Stimulated activated CD4-positive, alpha-beta T cell treated with anti-CD3 and anti-CD28 coated beads, Interleukin-4, amount 100 ng/mL, for 48 hours (primary cell): ENCODE measurements around the gene CACNB2.

Experiments
- DNase-seq, 2 donors: peaks; one replicate each; pipeline ENCODE4 v3.0.0-alpha.2; 2020; ENCODE audit warnings: low read depth in 2 of 2

Gene CACNB2

GRCh38 chr10:18229826-18230225 lies 89.6 kb downstream of the CACNB2 start:
- no peak for DNase-seq

DNA sequence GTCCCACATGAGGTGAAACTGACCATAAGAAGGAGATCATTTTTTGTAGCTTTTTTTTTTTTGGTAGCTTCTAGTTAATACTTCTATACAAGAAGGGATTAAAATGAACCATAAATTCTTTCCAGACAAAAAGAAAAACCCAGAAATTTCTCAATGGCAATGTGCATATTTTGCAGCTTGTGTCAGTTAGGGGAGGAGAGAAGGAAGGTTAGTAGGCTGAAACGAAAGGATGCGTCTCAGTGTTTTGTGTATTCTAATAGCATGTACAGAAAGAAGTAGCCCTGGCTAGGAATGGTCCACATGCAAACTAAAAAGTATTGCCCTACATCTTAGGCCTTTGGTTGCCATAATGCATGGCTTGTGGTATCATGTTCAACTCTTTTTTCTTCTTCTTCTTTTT lies 90.6 kb downstream of the CACNB2 start:
- DNase-seq, result no peak

GRCh38 chr10:18231480-18231879 lies 91.3 kb downstream of the CACNB2 start:
- DNase-seq, result no peak

GRCh38 chr10:18233775-18234174 lies 93.6 kb downstream of the CACNB2 start:
- DNase-seq, result no peak

DNA sequence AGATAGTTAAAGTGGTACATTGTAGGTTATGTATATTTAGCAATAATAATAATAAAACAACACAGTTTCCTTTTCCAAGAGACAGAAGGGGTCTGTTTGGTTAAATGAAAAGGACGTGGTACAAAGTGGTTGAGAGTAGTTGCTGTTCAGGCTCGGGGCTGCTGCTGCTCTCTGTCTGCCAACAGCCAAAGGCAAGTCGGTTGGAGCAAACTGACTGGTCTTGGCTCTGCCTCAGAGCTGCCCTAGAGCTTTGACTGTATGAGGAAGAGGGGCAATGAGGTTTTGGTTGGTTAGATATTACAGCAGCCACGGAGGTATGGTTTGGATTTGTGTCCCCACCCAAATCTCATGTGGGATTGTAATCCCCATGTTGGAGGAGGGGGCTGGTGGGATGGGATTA lies 95.3 kb downstream of the CACNB2 start:
- no peak for DNase-seq

DNA sequence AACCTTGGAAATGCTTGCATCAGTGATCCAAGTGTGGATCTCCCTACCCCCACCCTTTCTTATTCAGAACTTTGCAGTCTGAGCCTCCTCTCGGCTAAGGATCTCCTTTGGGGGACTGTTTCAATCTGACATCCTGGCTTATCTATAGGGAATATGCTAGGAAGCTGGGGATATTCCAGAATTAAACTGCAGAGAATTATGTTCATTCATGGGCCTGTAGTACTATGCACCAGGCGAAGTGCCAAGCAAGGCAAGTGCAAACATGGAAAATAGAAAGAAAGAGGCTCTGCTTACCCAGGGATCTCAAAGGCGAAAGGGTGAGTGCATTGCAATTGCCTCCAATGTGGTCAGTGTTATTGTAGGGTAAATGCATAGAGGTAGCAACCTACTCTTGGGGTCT lies 96.5 kb downstream of the CACNB2 start:
- DNase-seq, result no peak

GRCh38 chr10:18238870-18239485 lies 98.8 kb downstream of the CACNB2 start:
- DNase-seq, result no peak

DNA sequence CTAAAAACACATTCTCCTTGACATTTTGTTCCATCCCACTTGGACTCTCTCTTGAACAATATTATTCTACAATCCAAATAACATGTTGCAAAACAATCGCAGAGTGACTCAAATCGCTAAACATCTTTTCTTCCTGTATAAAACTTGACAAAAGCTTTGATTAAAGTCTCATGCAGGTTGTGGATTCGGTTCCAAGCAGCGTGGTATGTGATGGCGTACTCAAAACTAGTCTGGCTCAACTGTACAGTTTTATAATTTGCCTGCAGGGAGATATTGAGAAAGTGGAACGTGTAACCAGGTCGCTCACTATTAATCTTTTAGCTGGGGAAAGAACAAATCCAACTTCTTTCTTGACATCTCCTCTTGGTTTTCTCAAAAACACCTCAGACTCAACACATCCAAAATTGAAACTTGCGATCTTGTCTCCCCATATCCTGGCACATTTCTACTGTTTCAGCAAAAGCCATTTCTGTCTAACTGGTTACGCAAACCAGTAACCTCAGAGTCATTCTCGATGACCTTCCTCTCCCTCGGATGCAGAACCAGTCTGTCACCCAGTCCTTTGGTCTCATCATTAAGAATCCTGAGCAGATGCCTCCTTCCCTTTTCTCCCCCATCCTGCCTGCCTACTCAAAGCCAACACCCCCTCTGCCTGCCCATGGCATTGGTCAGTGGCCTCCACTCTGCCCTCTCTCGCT lies 100.1 kb downstream of the CACNB2 start:
- DNase-seq, result no peak

DNA sequence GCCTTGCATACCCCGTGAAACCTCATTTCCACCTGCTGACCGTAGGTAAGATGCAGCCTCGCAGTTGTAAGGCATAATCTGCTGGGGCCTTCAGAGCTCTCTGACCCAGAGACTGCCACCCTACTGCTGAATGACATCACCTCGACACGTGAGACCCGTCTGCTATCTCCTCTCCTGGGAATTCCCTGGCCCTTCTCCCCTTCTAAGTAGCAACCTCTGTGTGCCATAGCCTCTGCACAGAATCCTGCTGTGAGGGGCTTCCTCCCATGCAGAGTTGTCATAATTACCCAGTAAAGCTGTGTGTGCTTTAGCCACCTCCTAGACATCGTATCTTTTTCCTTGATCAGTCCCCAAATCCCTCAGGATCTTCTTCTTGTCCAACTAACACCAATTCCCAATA lies 106.7 kb downstream of the CACNB2 start:
- no peak for DNase-seq

- no peak for DNase-seq
Observed at GRCh38 chr10:18252086-18252485, 111.9 kb downstream of the CACNB2 start.

- DNase-seq, result no peak
Observed at GRCh38 chr10:18254086-18254485, 113.9 kb downstream of the CACNB2 start.

DNA sequence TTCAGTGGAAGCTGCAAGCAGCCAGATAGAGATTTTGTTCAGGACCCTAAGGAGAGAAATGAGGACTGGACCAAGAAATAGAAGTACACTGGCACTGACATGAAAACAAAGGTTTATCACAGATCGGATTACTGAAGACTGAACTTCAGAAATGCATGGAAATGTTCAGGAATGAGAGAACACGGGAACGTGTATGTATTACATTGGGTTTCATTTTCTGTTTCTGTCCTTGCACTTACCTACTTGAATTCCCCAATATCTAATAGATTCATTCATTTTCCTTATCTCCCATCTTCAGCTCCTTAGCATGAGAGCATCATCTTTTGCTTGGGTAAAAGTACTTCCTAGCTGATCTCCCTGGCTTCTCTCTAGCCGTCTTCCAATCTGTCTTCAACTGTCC lies 114.5 kb downstream of the CACNB2 start:
- no peak for DNase-seq

GRCh38 chr10:18260310-18260922 lies 120.2 kb downstream of the CACNB2 start:
- DNase-seq, result no peak

GRCh38 chr10:18261063-18261610 lies 120.9 kb downstream of the CACNB2 start:
- no peak for DNase-seq

DNA sequence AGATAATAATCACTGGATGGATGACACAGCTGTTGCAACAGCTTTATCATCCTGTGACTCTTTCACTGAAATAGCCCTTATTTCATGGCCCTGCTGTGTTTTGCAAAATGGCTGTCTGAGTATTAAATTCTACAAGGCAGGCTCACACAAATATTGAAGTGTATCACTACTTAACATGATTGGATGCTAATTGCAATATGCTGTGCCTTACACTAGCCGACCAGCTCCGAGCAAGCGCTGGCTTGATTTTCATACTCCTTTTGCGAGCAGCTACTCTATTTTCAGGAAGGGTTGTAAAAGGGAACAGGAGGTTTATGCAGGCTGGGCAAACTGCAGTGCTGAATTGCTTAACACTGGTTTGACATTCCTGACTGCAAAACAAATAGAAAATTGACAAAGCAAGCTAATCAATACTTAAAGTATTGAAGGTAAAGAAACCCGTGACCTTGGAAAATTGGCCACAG lies 121.6 kb downstream of the CACNB2 start:
- DNase-seq, result no peak

DNA sequence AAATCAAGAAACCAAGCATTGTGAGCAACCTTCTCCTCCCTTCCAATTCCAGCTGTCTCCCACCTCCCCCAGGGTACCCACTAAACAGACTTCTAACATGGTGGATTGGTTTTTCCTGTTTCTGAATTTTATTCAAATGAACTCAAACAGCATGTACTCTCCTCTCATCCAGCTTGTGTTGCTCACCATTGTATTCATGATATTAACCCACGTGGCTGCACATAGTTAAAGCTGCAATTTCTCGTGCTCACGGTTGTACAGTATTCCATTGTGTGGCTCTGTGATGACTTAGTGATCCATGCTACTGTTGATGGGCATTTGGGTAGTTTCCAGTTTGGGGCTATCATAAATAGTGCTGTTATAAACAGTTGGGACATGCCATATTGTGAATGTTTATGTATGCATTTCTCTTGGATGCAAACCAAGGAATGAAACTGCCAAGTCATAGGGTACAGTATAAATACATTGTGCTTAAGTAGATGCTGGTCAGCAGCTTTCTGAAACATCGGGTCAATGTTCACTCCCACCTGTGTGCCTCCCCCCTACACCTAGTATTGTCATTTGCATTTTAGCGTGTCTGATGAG lies 124.3 kb downstream of the CACNB2 start:
- no peak for DNase-seq

DNA sequence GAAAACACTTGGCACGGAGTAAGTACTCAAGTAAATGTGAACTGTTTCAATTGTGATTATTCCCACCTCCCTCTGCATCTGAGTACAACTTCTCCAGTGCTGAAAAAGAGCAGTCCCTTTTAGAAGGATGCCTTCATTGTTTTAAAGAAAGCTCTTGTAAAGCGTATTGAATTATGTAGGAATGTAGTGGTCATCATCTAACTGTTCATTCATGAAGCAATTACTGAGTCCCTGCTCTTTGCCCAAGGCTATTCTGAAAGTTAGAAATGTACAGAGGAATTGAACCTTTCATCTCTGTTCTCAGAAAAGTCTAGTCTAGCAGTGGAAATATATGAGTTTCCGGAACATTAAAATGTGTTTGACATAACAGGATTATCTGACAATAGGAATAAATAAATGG lies 127.8 kb downstream of the CACNB2 start:
- no peak for DNase-seq

GRCh38 chr10:18271491-18271890 lies 131.3 kb downstream of the CACNB2 start:
- DNase-seq, result no peak

- no peak for DNase-seq
Observed at GRCh38 chr10:18273039-18273438, 132.8 kb downstream of the CACNB2 start.

GRCh38 chr10:18278181-18278580 lies 138.0 kb downstream of the CACNB2 start:
- no peak for DNase-seq

DNA sequence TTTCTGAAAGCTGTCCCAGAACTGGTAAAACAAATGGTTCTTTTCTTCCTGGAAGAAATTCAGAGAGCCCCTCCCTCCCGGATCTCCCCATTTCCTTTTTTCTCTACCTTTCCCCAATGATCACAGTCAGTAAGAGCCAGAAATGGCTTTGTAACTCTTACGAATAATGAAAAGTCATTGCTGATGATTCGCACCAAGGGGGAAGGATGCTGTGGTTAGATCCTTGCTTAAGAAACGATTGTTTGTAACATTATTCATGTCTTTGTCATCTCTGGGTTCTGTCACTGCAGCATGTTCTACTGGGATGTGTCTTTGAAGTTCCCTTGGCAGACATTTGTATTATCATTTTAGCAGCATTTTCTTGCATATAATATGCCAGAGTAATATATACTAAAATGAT lies 138.9 kb downstream of the CACNB2 start:
- DNase-seq, result no peak

- no peak for DNase-seq
Observed at GRCh38 chr10:18282094-18282493, 141.9 kb downstream of the CACNB2 start.
